ENCODE data around the gene ATP1A2. TPM values are rescaled to one million over a fixed set of nuclear protein-coding genes. Genes with fewer than 3 reads are reported as not detected.

Gene ATP1A2
- total and polyA plus RNA-seq, 2 donors (not counting 1 experiment from before 2014, with no cell fraction given), result not detected

GRCh38 chr1:160128636-160129035 is 13.1 kb downstream of the ATP1A2 start:
- no peak overlapping the region for H3K4me3 Mint-ChIP-seq
- no peak overlapping the region for H3K4me3 ChIP-seq (ENCODE audit: control extremely low read depth in 1 of 5, extremely low read depth in 1 of 5, insufficient read depth in 1 of 5, low read depth in 2 of 5, low read length in 4 of 5)
- POLR2A ChIA-PET, result interaction anchor here (0.5 kb wide), 1 partner anchor 30 kb away, joined by 3 read pairs; no protein-coding TSS in a partner anchor
- DNase-seq, result no peak
- peaks cover 0 to 11% (median 2%) of the 10 kb centered on the region in 4 experiments for H3K27me3 ChIP-seq (replicated peaks in 1 of 4; ENCODE audit: control extremely low read depth in 1 of 4, control insufficient read depth in 3 of 4, insufficient read depth in 4 of 4, low read length in 3 of 4)
- H4K20me1 ChIP-seq (ENCODE audit: control insufficient read depth, insufficient read depth, low read length, poor library complexity, severe bottlenecking), result no peaks in the 10 kb centered on the region
- intact Hi-C loops (cut with micrococcal nuclease), result no loop called here
- no peaks in the 10 kb centered on the region for H3K79me2 ChIP-seq (ENCODE audit: control insufficient read depth, insufficient read depth, low read length)
- CTCF ChIA-PET, result no interaction called here
- no peak overlapping the region for H3K4me2 ChIP-seq (replicated peaks; ENCODE audit: low read depth, low read length, poor library complexity, severe bottlenecking)
- 84% methylated on average over 10 of the region's 18 CpGs for WGBS (ENCODE audit: insufficient coverage)
- ATAC-seq (ENCODE audit: low read depth), result no peak
- TF ChIP-seq EZH2 (IDR thresholded peaks at IDR 0.05; ENCODE audit: borderline replicate concordance, insufficient read depth, low read depth, low read length, poor library complexity, severe bottlenecking), result no peak
- no peak for TF ChIP-seq CTCF (IDR thresholded peaks at IDR 0.05)
- peaks cover 38% of the 10 kb centered on the region for H3K27me3 Mint-ChIP-seq
- no peaks in the 10 kb centered on the region for H3K9me3 ChIP-seq (ENCODE audit: control extremely low read depth in 1 of 3, control insufficient read depth in 2 of 3, insufficient read depth in 1 of 3, low read length in 2 of 3)
- H2AFZ ChIP-seq (ENCODE audit: insufficient read depth, low read depth, low read length, poor library complexity, severe bottlenecking), result no peak overlapping the region
- no peaks in the 10 kb centered on the region for H3K36me3 ChIP-seq (replicated peaks in 1 of 2; ENCODE audit: control extremely low read depth in 1 of 2, control insufficient read depth in 1 of 2, extremely low read depth in 1 of 2, insufficient read depth in 2 of 2, low read length in 1 of 2)
- H3K27ac ChIP-seq (ENCODE audit: low read length in 2 of 2), result no peak overlapping the region
- no peak overlapping the region for H3K9ac ChIP-seq (ENCODE audit: low read length)
- no peaks in the 10 kb centered on the region for H3K9me3 Mint-ChIP-seq (ENCODE audit: insufficient read depth)
- H3K27ac Mint-ChIP-seq, result no peak overlapping the region
- no peaks in the 10 kb centered on the region for H3K4me1 ChIP-seq (ENCODE audit: control insufficient read depth in 2 of 2, insufficient read depth in 2 of 2, low read length in 2 of 2)
- H3K4me1 Mint-ChIP-seq, result no peaks in the 10 kb centered on the region

GRCh38 chr1:160129046-160129445 is 13.5 kb downstream of the ATP1A2 start:
- Histone ChIP-seq H3K36me3 (replicated peaks in 1 of 2; ENCODE audit: control extremely low read depth in 1 of 2, control insufficient read depth in 1 of 2, extremely low read depth in 1 of 2, insufficient read depth in 2 of 2, low read length in 1 of 2) (no peaks in the 10 kb centered on the region), H3K4me1 (ENCODE audit: control insufficient read depth in 2 of 2, insufficient read depth in 2 of 2, low read length in 2 of 2) (no peaks in the 10 kb centered on the region), H4K20me1 (ENCODE audit: control insufficient read depth, insufficient read depth, low read length, poor library complexity, severe bottlenecking) (no peaks in the 10 kb centered on the region), H3K27ac (ENCODE audit: low read length in 2 of 2) (no peak overlapping the region), H3K27me3 (replicated peaks in 1 of 4; ENCODE audit: control extremely low read depth in 1 of 4, control insufficient read depth in 3 of 4, insufficient read depth in 4 of 4, low read length in 3 of 4) (peaks cover 0 to 11% (median 2%) of the 10 kb centered on the region in 4 experiments), H3K9me3 (ENCODE audit: control extremely low read depth in 1 of 3, control insufficient read depth in 2 of 3, insufficient read depth in 1 of 3, low read length in 2 of 3) (no peaks in the 10 kb centered on the region), H3K4me2 (replicated peaks; ENCODE audit: low read depth, low read length, poor library complexity, severe bottlenecking) (no peak overlapping the region), H3K79me2 (ENCODE audit: control insufficient read depth, insufficient read depth, low read length) (no peaks in the 10 kb centered on the region), H3K9ac (ENCODE audit: low read length) (no peak overlapping the region), H2AFZ (ENCODE audit: insufficient read depth, low read depth, low read length, poor library complexity, severe bottlenecking) (no peak overlapping the region), H3K4me3 (ENCODE audit: control extremely low read depth in 1 of 5, extremely low read depth in 1 of 5, insufficient read depth in 1 of 5, low read depth in 2 of 5, low read length in 4 of 5) (no peak overlapping the region)
- DNase-seq (no peak), ATAC-seq (ENCODE audit: low read depth) (no peak)
- TF ChIP-seq CTCF (IDR thresholded peaks at IDR 0.05) (no peak), EZH2 (IDR thresholded peaks at IDR 0.05; ENCODE audit: borderline replicate concordance, insufficient read depth, low read depth, low read length, poor library complexity, severe bottlenecking) (no peak)
- H3K9me3 Mint-ChIP-seq (ENCODE audit: insufficient read depth), result no peaks in the 10 kb centered on the region
- no peak overlapping the region for H3K4me3 Mint-ChIP-seq
- WGBS (ENCODE audit: insufficient coverage), result 100% methylated on average over 3 of the region's 5 CpGs
- H3K27me3 Mint-ChIP-seq, result peaks cover 38% of the 10 kb centered on the region
- H3K4me1 Mint-ChIP-seq, result no peaks in the 10 kb centered on the region
- CTCF ChIA-PET, result no interaction called here
- intact Hi-C loops (cut with micrococcal nuclease), result no loop called here
- POLR2A ChIA-PET, result interaction anchor here (0.5 kb wide), 1 partner anchor 30 kb away, joined by 3 read pairs; no protein-coding TSS in a partner anchor
- no peak overlapping the region for H3K27ac Mint-ChIP-seq
